GM21528 (cell line): ENCODE measurements around the gene MCM3AP.

Experiments
- ATAC-seq: cut with Tn5 transposase; IDR thresholded peaks from one replicate; pipeline ENCODE4 v1.9.1; 2021; ENCODE audit warnings: mild to moderate bottlenecking, moderate library complexity; ENCODE audit not compliant: unreplicated experiment, low FRiP score

MCM3AP gene

DNA sequence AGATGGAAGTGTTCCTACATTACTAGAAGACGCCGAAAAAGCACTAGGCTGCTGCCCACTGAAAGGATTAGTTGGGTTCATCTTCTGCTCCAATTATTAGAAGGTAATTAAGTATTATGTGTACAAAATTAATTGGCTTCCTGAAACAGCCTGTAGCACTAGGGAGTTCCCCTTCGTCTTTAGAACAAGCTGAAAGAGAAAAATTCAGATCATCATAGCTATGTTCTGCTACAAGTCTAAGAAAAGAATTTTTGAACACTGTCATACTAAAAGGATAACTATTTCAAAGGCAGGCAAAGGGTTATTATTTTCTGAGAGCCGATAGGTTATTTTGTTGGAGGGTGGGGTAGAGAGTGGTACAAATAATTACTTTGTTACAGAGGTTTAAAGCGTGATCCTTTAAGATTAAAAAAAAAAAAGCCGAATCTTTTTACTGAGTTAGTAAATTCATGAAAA is at the start of gene MCM3AP:
Gene MCM3AP, minus strand, starts transcription at position 406 of the 456 bp plus-strand sequence. Its CDS starts 325 bp downstream, at position 81.
- ATAC-seq: no peak

DNA sequence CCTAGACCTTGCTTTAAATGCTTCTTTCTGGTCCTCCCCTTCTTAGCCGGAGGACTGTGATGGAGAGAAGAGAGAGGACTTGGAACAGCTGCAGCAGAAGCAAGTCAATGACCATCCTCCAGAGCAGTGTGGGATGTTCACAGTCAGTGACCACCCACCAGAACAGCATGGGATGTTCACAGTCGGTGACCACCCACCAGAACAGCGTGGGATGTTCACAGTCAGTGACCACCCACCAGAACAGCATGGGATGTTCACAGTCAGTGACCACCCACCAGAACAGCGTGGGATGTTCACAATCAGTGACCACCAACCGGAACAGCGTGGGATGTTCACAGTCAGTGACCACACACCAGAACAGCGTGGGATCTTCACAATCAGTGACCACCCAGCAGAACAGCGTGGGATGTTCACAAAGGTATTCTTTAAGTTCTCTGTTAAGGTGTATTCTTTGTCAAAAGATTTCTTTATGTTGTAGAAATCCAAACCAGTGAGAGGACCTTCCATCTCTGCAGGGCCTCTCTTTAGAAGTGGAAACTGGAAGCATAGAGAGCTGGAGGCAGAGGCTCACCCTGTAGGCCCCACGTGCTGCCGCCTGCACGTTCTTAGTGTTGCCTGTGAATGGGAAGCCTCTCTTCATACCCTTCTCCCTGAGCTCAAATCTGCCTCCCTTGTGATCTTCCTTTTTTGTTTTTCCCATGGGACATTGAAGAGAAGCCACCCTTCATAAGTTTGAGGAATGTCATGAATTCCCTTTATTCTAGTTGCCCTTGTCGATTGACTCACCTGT is 49.1 kb upstream of the MCM3AP start:
- no peak for ATAC-seq

DNA sequence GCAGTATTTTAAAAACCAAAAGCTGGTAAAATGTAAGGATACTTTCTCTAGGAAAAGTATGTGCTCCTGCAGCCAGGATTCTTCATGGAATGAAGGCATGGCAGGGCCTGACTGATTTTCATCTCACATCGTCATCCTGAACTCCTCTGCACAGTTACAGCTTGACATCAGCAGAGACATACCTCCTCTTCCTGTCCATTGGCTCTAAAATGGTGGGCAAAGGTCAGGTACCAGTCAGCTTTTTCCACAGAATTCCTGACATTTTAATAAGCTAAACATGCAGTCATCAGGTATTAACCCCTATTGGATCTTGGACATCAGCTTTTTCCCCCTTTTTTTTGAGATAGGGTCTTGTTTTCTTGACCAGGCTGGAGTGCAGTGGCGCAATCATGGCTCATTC is 44.4 kb upstream of the MCM3AP start:
- ATAC-seq: no peak

DNA sequence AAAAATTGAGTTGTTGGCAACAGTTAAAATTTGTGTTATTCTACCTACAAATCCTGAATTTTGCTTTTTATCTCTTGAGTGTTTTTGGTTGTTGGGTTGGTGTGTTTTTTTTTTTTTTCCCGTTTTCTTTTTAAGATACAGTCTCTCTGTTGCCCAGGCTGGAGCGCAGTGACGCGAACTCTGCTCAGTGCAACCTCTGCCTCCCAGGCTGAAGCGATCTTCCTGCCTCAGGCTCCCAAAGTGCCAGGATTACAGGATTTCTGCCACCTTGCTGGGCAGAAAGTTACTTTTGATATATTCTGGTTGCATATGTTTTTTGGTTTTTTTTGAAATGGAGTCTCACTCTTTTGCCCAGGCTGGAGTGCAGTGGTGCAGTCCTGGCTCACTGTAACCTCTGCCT is 42.7 kb upstream of the MCM3AP start:
- ATAC-seq: no peak

DNA sequence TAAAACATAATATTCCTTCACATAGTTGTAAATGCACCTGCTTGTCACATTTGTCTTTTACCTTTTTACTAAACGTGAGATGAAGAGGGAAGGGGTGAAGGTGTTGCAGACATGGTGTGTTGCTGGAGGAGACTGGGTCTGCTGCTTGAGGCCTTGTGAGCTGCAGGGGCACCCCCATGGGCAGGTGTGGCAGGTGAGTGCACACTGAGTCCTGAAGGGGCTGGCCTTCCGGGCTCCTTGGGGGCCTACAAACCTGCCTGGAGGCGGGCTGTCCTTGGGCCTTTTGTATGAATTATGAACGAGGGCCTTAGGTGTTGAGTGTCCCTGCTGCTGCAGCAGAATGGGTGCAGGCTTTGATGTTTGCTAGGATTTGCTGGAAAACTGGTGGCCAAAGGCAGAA is 42.3 kb upstream of the MCM3AP start:
- ATAC-seq: no peak

DNA sequence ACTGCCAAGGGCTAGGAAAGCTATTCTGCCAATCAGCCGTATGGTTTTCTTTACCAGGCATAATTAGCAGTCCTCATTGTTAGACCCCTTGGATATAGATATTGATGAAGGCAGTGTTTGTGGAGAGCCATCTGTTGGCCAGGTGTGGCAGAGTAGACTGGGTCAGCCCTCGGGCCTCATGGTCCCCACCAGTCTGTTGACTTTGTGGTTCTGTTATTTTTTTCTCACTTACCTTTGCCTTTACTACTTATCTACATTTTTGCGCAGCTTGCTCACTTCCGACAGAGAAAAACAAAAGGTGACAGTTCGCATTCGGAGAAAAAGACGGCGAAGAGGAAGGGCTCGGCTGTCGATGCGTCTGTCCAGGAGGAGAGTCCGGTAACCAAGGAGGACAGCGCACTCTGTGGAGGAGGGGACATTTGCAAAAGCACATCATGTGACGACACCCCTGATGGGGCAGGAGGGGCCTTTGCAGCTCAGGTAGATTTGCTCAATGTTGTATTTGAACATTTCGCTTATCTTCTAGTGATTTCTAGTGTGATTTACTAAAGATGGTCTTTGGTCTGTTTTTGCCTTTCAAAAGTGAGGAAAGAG is 40.8 kb upstream of the MCM3AP start:
- no peak for ATAC-seq

DNA sequence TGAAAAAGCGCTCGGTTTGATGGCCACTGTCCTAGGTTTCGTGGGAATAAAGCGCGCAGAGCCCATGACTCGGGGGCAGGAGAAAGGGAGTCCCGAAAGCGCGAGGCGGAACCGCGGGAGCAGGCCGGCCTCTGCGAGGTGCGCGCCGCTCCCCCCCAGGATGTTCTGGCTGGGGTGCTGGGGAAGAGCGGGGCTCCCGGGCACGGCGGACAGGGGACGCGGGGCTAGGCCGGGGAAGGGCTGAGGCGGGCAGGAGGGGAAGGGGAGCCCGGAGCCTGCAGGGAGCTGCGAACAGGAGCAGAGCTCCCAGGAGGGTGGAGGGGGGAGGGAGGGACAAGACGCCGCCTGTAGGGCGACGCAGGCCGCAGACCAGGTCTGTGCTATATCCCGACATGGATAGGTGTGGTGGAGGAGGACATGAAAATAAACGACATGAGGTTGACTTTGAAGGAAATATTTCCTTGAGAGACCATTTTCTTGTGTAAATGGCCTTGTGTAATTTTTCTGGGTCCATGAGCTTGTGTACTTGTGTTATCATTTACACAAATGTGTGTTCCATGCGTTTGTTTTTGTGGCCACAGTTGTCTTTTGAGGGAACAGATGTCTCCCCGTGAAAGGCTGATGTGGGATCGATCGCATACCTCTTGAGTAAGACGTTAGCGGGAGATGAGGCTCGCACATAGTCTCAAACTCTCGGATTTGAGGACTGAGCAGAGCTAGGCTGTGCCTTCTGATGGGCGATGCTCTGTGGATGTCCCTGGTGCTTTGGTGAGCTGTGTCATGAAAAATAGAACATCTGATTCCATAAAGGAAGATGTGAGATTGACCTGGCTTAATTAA is 39.9 kb upstream of the MCM3AP start:
- ATAC-seq: peak; percentile 13

DNA sequence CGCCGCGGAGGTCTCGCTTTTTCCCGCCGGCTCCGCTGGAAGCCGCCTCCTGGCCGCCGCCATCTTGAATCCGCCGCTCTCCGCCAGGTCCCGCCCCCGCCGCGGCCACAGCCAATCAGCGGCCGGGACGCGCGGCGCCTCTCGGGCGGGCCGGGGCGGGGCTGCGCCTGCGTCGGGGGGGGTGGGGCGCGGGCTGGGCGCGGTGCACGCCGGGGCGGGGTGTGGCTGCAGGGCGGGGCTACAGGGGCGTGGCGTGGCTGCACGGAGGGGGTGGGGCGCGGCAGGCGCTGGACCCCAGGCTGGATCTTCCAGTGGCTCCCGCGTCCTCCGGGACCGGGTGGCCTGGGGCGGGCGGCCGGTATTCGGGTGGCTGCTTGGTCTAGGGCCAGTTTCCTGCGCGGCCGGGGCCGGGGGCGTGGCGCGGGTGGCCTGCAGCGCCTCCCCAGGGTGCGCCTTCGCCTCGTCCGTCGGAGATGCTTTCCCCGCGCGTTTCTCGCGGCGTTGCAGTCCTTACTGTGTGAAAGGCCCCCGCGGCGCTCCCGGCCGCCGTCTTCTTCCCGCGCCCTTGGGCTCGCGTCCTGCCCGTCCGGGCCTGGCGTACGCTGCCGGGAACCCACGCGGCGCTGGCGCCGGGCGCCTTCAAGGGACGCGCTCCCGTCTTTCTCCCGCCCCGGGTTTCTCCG is 39.1 kb upstream of the MCM3AP start:
- peak; percentile 60 for ATAC-seq

DNA sequence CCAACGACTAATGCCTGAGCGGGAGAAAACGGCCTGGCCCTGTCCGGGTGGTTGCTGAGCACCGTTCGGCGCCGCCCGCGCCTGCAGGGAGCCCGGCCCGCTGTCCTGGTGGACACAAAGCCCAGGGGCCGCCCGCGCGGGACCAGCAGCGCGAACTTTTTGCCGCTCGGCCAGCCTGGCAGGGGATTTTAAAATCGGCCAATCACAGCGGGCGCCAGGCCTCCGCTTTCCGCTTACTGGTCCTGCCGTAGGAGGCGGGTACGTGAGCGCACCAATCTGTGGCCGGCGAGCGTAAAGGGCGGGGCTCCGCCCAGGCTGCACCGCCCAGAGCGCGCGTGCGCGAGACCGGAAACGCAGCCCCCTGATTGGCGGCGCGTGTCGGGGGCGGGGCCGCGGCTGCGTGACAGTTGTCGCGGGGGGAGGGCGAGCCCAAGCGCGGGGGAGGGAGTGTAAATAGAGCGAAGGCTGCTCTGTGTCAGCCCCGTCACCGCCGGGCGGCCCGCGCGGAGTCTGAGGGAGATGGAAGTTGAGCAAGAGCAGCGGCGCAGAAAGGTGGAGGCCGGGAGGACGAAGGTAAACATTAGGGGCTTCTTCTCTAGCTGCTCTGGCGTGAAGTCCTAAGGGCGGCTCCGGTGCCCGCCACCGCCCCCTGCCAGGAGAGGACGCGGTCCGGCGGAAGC is 38.4 kb upstream of the MCM3AP start, which contains the start of the genes C21orf58 and PCNT:
Gene C21orf58, minus strand, starts transcription at position 161 of the 680 bp plus-strand sequence. CDS start 1,132 bp downstream, outside the sequence.
Gene PCNT, plus strand, starts transcription at position 447 of the 680 bp plus-strand sequence. Its CDS starts 73 bp downstream, at position 520.
- ATAC-seq: peak; percentile 68

DNA sequence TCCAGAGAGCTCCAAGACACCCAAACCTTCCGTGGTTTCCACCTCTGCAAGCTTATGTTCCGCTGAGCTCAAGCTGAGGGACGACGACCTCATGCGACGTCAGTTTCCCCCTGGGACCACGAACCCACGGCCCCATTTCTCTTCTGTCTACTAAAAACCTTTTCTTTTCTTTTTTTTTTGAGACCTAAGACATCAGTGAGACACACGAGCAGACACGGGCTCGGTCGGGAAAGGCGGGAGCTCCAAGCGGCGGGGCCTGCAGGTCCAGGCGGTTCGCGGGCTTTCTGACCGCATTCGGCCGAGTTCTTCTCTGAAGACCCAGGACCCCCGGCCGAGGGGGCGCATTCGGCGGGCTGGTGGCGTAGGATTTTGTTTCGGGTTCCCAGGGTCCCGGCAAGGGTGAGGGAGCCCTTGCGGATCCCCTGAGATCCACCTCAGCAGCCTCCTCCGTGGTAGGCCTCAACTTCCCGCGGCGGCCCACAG is 37.9 kb upstream of the MCM3AP start:
- peak; percentile 5 for ATAC-seq

DNA sequence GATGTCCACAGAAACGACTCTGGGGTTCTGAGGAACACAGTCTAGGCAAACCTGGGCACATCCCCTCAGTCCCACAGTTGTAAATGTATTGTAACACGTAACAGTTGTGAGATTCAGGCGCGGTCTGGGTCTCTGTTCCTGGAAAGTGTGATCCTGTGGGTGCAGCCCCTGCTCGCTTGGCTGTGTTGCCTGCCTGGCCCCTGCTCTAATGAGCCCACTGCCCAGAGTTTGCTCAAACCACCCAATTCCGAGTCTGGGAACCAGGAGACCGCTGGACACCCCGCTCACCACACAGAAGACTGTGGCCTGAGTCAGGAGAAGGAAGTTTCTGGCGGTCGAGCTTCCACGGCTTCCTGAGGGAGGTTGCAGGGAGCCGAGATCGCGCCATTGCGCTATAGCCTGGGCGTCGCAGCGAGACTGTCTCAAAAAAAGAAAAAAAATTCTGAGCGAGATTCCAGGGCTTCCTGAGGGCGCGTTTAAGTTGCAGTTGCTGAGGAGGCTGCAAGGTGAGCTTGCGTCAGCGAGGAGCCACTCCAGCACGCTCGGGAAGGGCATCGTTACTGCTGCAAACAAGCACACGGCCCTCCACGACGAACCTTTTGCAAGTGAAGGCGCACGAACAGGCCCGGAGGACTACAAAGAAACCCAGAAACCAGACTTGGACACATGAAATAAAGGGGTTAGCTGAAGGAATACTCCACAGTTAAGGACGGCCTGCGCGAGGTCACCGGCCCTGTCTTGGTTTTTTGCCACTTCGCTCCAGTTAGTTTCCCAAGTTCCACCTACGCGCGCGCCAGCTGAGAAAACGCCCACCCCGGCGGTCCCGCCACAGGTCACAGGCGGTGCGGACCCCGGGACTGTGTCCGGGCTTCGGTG is 37.2 kb upstream of the MCM3AP start:
- ATAC-seq: no peak

DNA sequence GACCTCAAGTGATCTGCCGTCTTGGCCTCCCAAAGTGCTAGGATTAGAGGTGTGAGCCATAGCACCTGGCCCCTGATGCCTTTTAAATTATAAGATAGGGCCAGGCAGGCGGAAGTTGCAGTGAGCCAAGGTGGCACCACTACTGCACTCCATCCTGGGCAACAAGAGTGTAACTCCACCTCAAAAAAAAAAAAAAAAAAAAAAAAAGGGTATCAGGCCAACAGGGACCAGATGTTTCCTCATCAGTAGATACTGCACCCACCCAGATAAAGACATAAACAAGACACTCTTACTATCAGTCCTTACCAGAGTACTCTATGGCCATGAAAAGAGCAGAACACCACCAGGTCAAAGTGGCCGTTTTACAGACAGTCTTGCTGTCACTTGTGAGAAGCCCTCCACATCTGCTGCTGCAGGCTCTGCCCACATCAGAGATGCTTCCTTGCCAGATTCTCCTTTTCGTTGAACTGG is 35.0 kb upstream of the MCM3AP start:
- ATAC-seq: no peak

DNA sequence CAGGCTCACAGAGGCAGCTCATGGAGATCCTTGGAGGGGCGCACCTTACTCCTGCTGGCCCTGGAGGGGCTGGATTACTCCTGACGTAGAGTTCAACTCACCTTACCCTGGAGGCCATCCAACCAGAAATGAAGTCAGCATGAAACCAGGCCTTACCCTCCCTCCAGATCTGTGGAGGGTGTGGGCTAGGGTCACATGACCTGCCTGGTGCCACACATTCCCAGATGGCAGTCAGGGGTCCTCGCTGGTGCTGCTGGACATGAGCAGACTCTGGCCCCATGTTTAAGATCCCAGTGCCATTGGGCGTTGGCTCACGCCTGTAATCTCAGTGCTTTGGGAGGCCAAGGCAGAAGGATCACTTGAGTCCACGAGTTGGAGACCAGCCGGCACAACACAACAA is 33.8 kb upstream of the MCM3AP start:
- no peak for ATAC-seq

DNA sequence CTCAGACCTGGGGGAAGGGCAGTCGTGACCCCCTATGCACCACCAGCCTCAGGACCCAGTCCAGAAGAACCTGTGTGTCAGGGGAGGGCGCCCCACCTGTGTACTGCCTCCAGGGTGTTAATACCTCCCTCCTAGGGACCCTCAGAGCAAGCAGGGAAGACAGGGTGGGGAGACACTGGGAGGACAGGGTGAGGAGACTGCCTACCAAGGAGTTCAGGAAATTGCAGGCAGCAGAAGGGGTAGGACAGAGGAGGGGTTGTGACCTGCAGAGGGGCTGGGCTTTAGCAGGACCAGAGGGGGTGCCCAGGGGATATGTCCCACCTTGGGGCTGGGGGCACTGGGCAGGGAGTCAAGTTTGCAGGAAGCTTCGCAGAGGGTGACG is 33.0 kb upstream of the MCM3AP start:
- no peak for ATAC-seq

DNA sequence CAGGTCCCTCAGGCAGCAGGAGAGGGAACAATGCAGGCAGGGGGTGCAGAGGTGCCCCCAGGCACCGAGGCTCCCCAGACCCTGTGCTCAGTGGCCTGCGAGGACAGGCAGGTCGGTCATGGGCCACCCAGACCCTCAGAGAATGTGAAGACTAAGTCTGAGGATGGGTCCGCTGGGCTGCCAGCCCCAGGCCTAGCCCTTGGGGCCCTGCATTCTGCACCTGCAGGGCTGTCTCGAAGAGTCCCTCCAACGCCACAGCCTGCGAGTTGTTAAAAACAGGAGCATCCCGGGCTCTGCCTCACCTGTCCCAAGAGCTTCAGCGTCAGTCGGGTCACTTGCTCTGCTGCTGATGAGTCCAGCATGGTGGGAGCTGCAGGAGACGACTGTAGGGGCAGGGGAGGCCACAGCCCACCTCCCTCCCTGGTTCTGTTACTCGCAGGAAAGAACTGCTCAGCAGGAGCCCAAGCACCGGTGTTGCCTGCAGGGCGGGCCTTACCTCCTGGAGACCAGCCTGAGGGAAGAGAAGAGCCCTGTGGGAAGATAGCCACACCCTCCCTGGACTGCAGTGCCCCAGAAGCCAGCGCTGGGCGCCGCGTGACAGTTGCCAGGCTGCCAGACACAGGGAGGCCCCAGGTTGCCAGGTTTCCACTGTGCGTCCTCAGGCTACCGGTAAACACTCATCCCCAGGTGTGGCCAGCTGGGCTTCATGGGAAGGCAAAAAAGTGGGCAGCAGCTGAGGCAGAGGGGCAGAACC is 32.5 kb upstream of the MCM3AP start:
- no peak for ATAC-seq

DNA sequence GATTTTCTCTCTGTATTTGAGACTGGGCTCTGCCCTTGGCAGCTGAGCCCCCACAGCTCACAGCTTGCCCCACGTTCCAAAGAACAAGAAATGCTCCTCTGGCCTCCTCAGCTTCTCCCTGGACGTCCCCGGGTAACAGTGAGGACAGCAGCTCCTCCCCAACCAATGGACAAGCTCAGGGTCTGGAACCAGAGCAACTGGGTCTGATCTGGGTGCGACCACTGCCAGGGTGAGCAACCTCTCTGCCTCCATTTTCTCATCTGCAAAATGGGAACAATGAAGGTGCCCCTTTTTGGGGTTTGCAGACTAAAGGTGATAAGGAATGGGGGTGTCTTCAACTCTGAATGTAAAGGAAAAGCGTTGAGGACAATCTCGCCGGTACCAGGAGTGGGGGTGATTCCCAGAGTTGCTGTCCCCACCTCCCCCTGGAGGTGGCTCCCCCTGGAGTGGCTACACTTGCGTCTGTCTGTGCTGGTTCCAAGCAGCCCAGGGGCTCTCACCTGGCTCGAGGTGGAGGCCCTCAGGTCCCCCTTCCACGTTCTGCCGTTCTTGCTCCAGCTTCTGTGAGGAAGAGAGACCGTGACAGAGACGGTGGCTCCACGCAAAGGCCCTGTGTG is 31.4 kb upstream of the MCM3AP start:
- ATAC-seq: no peak

DNA sequence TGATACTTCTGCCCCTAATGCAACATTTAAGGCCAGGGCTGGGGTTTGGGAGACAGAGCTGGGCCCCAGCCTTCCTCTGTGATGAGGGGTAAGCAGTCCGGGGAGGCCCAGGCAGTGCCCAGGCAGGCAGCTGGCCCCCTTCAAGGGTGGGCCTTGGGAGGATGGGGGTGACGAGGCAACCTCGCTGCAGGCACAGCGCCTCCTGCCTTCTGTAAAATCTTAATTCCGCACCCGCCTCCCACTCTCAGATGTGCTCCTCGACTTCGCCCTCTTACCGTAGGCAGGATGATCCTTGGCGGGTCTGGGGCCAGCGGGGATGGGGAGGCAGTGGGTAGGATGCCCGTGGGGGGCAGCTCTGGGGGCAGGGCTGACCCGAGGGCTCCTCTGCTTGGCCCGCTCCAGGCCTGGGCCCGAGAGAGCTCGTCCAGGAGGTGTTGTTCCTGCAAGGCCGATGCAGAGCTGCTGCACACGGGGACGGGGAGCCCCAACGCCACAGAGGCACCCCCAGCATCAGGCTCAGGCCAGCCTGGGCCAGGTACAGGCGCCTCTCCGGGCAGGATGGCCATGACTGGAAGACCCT is 29.1 kb upstream of the MCM3AP start:
- no peak for ATAC-seq
